NCI-H2171 (cell line): Measurements from ENCODE around the gene LIMS3.
"Not testable (repeated sequence)": the region's sequence is repeated elsewhere in the genome, so short reads cannot be mapped to it uniquely, and the experiment has no call there.

Experiments used
- DNase-seq: peaks from one replicate; lab custom pipeline; 2025; lab: John Stamatoyannopoulos, UW

The LIMS3 gene

GRCh38 chr2:109898462-109899336 is at the start of gene LIMS3:
Gene LIMS3 (plus strand): TSS chr2:109898688. CDS start chr2:109898729, 41 bp downstream.
- DNase-seq: not testable (repeated sequence)

GRCh38 chr2:109871129-109871751 is 27.2 kb upstream of the LIMS3 start:
- DNase-seq: not testable (repeated sequence)

DNA sequence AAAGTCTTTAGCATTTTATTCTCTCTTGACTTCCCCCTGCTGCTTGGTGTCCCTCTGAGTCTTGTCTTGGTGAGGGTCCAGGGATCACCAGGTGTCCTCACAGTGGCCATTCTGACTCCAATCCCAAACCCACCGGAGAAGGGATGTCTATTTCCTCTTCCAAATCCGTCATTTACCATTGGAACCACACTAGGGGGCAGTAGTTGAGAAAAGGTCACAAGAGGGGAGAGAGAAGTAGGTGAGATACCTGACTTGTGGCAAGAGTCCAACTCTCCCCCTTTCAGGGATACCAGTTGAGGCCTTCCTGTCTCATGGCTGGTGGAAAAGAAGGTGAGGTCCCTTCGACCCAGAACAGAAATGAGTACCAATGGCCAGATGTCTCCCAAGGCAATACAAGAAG is 21.9 kb upstream of the LIMS3 start:
- DNase-seq: not testable (repeated sequence)

DNA sequence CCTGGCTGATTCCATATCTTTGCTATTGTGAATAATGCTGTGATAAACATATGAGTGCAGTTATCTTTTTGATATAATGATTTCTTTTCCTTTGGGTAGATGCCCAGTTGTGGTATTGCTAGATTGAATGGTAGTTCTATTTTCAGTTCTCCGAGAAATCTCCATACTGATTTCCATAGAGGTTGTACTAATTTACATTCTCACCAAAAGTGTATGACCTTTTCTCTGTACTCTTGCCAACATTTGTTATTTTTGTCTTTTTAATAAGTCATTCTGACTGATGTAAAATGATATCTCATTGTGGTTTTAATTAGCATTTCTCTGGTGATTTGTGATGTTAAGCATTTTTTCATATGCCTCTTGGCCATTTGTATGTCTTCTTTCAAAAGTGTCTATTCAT is 16.4 kb upstream of the LIMS3 start:
- DNase-seq: not testable (repeated sequence)

GRCh38 chr2:109888414-109888813 is 10.1 kb upstream of the LIMS3 start:
- DNase-seq: not testable (repeated sequence)

DNA sequence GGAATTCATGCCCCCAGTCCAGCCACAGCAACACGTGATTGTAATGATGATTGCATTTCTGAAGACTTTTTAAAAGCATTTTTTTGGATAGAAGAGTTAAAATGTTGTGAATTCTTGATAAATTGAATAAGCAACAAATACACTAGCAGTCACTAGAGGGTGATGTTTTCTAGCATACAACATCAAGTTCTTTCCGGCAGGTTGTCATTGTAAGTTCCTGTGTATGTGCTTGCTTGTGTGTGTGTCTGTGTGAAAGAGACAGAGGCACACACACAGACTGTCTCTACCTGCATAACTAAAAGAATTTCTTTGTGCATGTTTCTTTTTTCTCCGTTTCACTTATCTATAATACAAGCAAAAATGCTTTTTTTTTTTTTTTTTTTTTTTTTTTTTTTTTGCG is 8.6 kb upstream of the LIMS3 start:
- DNase-seq: not testable (repeated sequence)

DNA sequence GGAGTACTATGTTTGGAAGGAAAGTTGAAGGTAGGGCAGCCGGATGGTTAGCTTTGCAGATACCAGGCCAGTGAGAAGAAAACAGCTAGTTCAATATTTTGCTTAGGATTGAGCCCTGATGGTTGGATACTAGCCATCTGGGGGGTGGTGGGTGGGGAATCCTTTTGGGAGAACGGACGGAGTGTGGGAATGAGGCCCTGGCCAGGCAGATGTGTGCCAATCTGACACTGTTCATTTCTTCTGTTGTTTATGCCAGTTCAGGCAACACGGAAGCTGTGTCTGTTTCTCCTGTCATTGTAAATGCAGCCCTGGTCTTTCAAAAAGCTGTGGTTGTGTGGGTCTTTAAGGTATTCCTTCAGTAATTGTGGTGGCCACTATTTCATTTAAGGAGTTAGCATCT is 7.5 kb upstream of the LIMS3 start:
- DNase-seq: not testable (repeated sequence)

DNA sequence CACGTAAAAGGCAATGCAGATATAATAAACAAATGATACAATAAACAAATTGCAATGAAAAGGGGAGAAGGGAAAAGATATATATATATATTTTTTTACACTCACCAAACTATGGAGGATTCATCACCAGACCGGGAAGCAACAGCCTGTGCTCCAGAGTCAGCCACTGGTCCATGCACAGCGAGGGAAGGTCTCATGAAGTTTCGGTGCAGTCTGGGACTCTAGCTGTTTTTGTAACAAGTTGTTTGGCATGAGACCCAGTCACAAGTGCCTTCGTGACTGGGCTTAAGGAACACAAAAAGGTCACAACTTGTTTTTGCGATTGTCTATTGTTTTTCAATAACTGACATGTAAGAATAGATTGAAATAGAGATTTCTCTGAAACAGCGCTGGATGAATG is 4.8 kb upstream of the LIMS3 start:
- not testable (repeated sequence) for DNase-seq

DNA sequence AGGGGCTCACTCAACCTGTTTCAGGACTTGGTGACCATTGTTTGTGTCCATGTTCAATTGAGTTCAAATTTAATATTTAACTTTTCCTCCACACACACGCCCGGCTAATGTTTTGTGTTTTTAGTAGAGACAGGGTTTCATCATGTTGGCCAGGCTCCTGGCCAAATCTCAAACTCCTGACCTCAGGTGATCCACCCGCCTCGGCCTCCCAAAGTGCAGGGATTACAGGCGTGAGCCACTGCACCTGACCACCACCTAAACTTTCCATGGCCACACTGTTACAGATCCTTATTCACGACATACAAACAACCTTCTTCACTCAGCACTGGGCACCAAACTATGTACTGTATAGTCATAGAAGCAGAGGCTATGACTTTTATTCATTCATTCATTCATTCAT is 4.3 kb upstream of the LIMS3 start:
- not testable (repeated sequence) for DNase-seq

- not testable (repeated sequence) for DNase-seq
These were observed 3.2 kb upstream of the LIMS3 start for GRCh38 chr2:109895090-109895869.

DNA sequence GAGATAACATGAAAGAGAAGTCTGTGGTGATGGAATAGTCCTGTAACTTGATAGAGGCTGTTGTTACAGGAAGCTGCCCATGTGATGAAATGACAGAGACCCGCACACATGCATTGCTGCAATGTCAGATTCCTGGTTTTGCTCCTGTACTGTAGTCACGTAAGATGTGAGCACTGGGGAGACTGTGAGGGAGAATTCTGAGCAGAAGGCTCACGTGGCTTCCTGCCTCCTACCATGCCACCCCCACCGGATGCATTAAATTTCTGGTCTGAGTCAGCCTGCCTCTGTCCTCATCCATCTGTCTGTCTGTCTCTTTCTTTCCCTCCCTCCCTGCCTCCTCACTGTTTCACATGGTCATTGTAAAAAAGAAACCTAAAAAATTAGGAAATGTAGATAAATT is 2.3 kb upstream of the LIMS3 start:
- not testable (repeated sequence) for DNase-seq

GRCh38 chr2:109897769-109898461 is 573 bp upstream of the LIMS3 start:
- not testable (repeated sequence) for DNase-seq

DNA sequence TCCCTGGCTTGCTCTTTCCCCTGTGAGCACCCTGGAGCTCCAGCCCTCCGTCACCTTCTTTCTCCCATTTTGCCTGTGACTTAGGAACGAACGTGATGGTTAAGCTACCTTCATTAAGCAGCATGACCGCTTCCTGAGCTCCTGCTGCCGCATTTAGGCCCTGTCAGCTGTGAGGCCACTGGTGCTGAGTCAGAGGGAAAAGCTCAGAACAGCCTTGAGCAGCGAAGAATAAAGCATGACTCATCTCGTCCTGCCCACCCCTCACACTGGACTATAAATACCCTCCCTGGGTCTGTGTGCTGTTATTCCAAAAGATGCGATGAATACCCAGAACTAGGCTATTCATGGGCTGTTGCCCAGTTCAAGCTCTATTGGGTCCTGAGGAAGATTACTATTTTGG is 7.3 kb downstream of the LIMS3 start:
- not testable (repeated sequence) for DNase-seq

- not testable (repeated sequence) for DNase-seq
These were observed 10.1 kb downstream of the LIMS3 start for GRCh38 chr2:109908626-109909025.

GRCh38 chr2:109910789-109911188 is 12.3 kb downstream of the LIMS3 start:
- DNase-seq: not testable (repeated sequence)

GRCh38 chr2:109913911-109914310 is 15.4 kb downstream of the LIMS3 start:
- DNase-seq: not testable (repeated sequence)

DNA sequence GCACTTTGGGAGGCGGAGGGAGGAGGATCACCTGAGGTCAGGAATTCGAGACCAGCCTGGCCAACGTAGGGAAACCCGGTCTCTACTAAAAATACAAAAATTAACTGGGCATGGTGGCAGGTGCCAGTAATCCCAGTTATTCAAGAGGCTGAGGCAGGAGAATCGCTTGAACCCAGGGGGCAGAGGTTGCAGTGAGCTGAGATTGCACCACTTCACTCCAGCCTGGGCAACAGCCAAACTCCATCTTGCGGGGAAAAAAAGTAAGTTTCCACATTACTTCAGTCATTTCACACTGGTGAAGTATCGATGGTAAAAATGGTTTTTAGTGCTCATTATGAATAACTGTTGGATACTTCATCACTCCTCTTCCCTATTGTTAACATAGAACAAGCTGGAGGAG is 16.1 kb downstream of the LIMS3 start:
- DNase-seq: not testable (repeated sequence)

DNA sequence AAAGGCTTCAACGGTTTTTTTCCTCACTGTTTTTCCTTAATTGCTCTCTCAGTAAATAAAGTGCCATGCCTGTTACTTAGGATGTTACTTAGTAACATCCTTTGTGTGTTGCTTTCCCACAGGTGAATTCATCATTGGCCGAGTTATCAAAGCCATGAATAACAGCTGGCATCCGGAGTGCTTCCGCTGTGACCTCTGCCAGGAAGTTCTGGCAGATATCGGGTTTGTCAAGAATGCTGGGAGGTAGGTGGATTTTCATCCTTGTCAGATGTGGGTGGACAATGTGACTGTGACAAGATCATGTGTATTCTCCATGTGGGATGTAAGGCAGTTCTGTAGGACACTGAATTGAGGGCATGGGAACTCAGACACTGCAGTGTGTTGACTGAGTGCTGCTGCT is 17.3 kb downstream of the LIMS3 start:
- DNase-seq: not testable (repeated sequence)

GRCh38 chr2:109920162-109920561 is 21.7 kb downstream of the LIMS3 start:
- DNase-seq: not testable (repeated sequence)

GRCh38 chr2:109921543-109922384 is 23.3 kb downstream of the LIMS3 start:
- DNase-seq: not testable (repeated sequence)

GRCh38 chr2:109924481-109924880 is 26.0 kb downstream of the LIMS3 start:
- DNase-seq: not testable (repeated sequence)
